ENCODE measurements around the gene LCE1B.

LCE1B gene, protein sequence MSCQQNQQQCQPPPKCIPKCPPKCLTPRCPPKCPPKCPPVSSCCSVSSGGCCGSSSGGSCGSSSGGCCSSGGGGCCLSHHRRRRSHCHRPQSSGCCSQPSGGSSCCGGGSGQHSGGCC

DNA sequence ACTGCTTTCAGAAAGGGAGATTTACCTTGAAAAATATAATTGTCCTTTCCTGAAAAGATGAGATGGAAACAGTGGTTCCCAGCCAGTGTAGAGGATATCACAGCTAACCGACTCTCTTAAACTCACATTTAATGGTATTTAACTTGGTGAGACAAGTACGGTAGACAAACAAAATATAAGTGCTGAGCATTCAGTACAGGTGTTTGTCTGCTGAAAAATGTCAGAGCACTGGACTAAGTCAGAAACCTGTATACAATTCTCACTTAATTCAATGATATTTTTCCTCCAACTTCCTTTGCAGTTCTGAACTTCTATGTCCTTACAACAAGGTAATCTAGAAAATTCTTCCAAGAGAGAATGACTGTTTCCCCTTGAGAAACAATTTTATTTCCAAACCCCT, at the start of gene LCE1B:
Gene LCE1B (plus strand): TSS at position 301 of the 400 bp plus-strand sequence. CDS start 476 bp downstream, outside the sequence.
- DNase-seq = no peak

DNA sequence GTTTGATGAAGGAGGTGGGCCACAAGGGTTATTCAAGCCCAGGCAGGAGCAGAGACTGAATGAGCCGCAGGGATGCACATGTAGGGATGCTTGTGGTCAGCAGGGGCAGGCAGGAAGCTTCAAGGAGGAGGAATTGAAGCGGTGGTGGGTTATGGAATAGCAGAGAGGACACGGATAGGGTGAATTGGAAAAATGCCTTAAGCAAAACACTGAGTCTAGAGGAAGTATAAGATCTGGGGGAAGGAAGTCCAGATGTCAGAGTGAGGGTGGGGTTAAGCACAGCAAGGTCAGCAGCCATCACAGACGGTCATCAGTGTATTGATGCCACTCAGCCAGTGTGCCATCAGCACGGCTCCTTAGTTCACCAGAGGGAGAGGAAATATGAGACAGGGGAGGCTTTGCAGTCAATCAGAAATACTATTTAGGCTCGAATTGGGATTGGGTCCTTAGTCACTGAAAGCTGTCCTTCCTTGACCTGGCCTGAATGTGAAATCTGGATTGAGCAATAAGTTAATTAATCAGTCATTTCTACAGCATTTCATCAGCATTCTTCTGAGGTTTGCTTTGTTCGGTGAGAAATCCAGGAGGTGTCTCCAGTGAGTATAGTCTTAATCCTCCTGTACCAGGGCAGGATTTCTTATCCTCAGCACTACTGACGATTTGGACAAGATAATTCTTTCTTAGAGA, 42.8 kb upstream of the LCE1B start:
- no peak for DNase-seq

DNA sequence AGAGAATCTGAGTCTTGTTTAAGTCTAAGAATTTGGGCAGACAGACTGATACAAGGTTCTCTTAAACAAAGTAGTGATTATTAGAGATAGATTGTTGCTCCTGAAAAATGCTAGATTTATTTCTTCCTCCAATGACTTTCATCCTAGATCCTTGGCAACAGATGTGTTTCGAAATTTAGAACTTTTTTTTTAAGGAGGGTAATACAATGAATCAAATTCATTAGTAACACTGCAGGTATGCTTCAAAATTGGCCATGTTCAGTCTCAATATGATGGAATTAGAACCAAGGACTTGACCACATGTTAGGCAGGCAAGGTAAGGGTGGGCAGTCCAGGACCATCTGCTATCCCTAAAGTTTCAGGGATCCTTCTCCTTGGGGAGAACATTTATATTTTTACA, 41.4 kb upstream of the LCE1B start:
- no peak for DNase-seq

DNA sequence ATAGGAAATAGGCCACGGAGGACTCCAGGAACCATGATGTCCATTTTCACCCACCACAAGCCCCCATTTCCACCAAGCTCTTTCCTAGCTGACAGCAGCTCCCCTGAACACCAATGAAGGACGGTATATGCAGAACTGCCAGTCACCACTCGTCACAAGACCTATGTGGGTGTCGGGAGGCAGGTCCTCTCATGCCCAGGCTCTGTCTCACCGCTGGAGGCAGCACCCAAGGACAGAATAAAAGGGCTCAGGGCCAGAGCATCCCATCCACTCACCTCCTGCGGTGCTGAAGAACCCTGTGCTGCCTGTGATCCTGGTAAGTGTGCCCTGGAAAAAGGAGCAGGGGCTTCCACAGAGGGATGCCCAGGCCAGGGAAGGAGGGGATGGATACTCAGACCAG, 36.9 kb upstream of the LCE1B start, which contains the start of gene LCE1F:
Gene LCE1F (plus strand): TSS at position 266 of the 400 bp plus-strand sequence. CDS start 1,232 bp downstream, outside the sequence.
- no peak for DNase-seq

DNA sequence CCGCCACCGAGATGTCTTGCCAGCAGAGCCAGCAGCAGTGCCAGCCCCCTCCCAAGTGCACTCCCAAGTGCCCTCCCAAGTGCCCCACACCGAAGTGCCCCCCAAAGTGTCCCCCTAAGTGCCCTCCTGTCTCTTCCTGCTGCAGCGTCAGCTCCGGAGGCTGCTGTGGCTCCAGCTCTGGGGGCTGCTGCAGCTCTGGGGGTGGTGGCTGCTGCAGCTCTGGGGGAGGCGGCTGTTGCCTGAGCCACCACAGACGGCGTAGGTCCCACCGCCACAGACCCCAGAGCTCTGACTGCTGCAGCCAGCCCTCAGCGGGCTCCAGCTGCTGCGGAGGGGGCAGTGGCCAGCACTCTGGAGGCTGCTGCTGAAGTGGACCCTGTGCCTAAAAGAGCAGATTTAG, 35.4 kb upstream of the LCE1B start:
- no peak for DNase-seq

DNA sequence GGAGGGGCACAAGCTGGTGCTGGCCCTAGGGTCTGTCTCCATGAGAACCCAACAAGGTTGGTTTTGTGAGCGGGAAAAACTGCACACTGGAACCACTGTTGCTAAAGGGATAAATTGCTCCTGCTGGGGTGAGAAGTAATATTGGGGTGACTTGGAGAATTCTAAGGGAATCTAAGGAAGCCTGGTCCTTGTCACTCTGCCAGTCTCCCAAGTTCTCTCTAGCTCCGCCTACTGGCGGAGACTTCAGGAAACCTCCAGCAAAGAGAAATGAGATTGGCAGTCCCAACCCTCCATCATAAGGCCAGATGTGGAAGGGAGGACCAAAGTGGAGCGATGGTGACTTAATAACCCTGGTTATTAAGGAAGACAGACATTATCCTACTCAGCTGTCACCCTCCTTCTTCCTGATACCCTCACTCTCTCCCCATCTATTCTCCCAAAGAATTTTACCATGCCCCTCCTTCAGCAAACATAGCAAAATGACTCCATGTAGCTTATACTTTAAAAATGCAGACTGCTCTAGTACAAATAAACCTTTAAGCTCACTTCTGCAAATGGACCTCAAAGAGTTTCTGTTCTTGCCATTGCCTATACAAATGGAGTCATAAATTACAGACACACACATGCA, 34.1 kb upstream of the LCE1B start:
- DNase-seq = no peak

- no peak for DNase-seq
Measured at GRCh38 chr1:152783095-152783494, 28.7 kb upstream of the LCE1B start.

GRCh38 chr1:152786077-152786476, 25.7 kb upstream of the LCE1B start, which contains the start of gene LCE1E:
Gene LCE1E (plus strand): TSS chr1:152786257. CDS start chr1:152787300, 1,043 bp downstream.
- DNase-seq = no peak

- no peak for DNase-seq
Measured at GRCh38 chr1:152795686-152796085, 16.1 kb upstream of the LCE1B start.

DNA sequence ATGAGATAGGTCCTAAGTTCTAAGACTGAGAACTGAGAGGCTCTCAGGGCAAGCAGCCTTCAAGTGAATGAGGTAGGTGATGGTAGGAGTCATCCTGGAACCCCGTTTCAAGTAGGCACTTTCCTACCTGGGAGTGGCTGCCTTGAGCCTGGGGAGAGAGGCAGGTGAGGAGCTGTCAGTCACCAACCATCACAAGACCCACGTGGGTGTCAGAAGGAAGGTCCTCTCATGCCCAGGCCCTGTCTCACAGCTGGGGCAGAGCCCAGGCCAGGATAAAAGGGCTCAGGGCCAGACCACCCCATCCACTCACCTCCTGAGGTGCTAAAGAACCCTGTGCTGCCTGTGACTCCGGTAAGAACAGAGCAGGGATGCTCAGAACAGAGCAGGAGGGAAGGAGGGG, 15.3 kb upstream of the LCE1B start, which contains the start of gene LCE1D:
Gene LCE1D (plus strand): TSS at position 301 of the 400 bp plus-strand sequence. CDS start 1,074 bp downstream, outside the sequence.
- DNase-seq = no peak

DNA sequence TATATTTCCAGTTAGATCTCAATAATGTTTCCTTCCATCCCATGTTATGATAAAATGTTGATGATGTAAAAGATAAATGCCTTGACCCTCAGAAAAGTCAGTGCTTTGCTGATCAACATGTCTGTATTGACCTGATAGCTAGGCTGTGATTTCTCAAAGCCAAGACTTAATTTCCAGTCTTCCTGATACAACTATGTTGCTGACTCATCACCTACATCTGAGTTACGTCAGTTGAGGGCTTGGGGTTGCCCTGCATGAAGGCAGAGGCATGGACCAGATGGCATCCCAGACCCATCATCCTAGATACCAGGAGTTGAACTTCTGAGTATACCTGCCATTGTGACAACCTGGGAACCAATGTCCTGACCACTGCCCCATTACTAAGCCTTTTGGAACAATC, 10.4 kb upstream of the LCE1B start:
- DNase-seq = no peak

DNA sequence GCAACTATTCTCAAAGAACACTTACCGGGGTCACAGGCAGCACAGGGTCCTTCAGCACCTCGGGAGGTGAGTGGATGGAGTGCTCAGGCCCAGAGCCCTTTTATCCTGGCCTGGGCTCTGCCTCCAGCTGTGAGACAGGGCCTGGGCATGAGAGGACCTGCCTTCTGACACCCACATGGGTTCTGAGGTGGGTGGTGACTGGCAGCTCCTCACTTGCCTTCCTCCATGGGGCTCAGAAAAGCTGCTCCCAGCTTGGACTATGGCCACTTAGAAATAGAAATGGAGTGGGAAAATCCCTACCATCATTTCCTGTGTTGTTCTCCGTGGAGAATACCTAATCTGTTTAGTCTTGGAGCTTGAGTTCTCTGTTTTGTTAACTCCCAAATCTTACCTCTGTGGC, 5.2 kb upstream of the LCE1B start, which contains the start of gene LCE1C:
Gene LCE1C (minus strand): TSS at position 76 of the 400 bp plus-strand sequence. CDS start 1,173 bp downstream, outside the sequence.
- DNase-seq = no peak

DNA sequence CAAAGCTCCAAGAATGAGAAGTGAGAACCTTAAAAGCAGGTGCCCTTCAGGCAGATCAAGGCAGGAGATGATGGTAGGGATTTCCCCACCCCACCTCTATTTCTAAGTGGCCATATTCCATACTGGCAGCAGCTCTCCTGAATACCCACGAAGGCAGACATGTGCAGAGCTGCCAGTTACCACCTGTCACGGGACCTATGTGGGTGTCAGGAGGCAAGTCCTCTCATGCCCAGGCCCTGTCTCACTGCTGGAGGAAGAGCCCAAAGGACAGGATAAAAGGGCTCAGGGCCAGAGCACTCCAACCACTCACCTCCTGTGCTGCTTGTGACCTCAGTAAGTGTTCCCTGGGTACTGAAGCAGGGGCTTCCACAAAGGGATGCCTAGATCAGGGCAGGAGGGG, 721 bp upstream of the LCE1B start:
- no peak for DNase-seq

DNA sequence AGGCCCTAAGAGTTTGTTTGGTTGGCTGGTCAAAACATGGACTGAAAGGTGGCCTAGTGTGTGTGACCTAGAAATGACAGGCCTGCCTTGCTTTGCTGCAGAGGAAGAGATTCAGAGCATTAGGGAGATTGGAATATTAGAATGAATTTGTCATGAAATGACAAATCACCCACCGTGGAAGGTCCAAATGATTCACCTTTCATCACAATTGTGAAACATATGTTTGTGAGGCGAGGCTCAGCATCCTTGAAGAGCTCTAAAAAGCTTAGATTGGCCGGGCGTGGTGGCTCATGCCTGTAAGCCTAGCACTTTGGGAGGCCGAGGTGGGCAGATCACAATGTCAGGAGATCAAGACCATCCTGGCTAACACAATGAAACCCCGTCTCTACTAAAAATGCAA, 5.5 kb downstream of the LCE1B start:
- DNase-seq = no peak

GRCh38 chr1:152823294-152823693, 11.5 kb downstream of the LCE1B start:
- DNase-seq = no peak

GRCh38 chr1:152824964-152825363, 13.2 kb downstream of the LCE1B start:
- no peak for DNase-seq

GRCh38 chr1:152827173-152827572, 15.4 kb downstream of the LCE1B start, which contains the start of gene LCE1A:
Gene LCE1A (plus strand): TSS chr1:152827473. CDS start chr1:152827473, 0 bp downstream.
- DNase-seq = no peak

DNA sequence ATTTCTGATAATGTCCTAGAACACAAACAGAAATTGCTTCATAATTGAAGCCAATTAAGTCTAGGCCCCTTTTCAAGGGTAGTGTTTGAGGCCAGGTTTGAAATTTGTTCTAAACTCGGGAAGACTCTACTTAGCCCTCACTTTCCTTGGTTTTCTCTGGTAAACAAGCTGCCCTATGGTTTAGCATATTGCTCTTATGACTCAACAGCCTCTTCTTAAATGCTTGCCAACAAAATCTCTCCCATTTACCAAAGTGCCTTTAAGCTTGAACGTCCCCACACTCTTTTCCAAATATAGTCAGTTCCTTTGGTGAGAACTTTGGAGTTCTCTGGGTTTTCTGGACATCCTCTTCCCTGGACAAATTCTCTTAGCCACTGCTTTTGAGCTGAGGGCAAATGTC, 25.1 kb downstream of the LCE1B start:
- DNase-seq = no peak

DNA sequence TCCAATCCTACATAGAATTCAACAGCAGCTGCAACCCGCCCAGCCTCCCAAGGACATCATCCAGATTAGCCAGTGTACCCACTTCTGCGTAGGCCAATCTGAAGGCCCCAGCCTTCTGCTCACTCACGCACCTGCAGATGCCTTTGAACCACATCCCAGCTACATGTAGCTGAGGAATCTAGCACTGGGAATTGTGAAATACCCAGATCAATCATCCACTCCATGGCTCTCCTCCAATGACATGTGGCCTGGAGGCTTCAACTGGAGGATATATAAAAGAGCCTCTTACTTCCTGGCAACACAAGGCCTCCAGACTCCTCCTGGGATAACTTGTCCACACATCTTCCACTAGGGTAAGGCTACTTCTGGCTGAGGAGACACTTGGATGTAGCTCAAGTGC, 30.8 kb downstream of the LCE1B start, which contains the start of gene LCE6A:
Gene LCE6A (plus strand): TSS at position 301 of the 400 bp plus-strand sequence. CDS start 665 bp downstream, outside the sequence.
- DNase-seq = no peak

DNA sequence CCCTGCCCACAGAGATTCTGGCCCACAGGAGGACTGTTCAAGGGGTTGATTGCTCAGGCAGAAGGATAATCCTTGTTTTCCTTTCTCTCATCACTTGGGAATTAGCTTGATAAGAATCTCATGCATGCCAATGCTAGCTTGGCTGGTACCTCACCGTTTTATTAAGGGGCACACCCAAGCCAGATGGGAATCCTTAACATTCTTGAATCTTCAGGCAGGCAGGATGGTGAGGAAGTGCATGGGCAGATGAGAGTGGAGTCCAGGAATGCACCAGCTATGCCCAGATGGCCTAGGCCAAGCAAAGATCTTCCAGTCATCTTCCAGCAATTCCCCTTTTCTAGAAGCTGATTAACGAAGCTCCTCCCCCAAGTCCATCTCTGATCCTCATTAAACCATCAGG, 43.9 kb downstream of the LCE1B start:
- no peak for DNase-seq

DNA sequence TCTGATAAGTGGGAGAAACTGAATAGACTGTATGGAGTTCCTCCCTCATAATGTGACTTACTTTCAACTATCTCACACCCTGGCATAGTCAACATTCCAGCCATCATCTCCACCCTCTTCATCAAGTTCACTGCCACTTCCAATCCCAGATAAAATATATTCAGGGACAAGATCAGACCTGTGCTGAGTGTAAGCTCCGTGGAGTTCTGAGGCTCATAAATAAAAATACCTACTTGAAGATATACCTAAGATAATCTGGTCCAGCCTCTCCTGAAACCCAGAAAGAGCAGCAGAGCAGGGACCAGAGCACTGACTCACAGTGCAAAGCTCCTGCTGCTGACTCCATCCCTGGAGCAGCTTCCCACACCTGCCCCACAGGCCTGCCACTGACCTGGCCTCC, 46.3 kb downstream of the LCE1B start:
- no peak for DNase-seq

- no peak for DNase-seq
Measured at GRCh38 chr1:152859696-152860095, 47.9 kb downstream of the LCE1B start, which contains the start of gene LCE7A. Gene LCE7A (plus strand): TSS chr1:152859996. CDS start chr1:152860698, 702 bp downstream.

DNA sequence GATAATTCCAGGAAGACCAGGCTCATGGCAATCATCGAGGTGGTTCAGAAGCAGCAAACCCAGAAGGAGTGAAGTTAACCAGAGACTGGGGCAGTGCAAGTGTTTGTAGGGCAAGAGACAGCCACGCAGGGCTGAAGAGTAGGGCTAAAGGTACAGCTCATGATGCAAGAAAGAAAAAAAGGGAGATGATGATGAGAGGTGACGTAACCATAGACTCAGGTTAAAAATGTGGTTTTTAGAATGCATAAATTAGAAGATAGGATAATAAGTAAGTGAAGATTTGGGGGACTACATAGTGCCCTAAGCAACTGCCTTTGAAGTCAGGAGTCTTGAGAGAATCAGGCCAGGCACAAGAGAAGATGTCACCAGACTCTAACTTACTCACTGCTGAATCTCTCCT, 48.4 kb downstream of the LCE1B start:
- DNase-seq = no peak

GRCh38 chr1:152861374-152861773, 49.6 kb downstream of the LCE1B start:
- DNase-seq = no peak

All from NCI-H774 (cell line).